K562 (cell line): ENCODE data around the gene CERS6. TPM values are rescaled to one million over a fixed set of nuclear protein-coding genes. Genes with fewer than 3 reads are reported as not detected.

Experiments
- BCL6 ChIP-seq: fragments of 250-450 bp; sonication (Bioruptor Pico); IDR thresholded peaks from 2 replicates; pipeline ENCODE4 v1.4.0; 2020
- CBX2 ChIP-seq: fragments of 200-600 bp; sonication (generic); IDR thresholded peaks from one replicate; pipeline ENCODE4 v1.6.1; 2012; ENCODE audit warnings: mild to moderate bottlenecking, low read length, inconsistent platforms; ENCODE audit not compliant: insufficient read depth, poor library complexity, severe bottlenecking
- EP400 ChIP-seq: fragments of 450-650 bp; IDR thresholded peaks from 2 replicates; pipeline ENCODE4 v1.6.1; 2017; ENCODE audit warnings: antibody characterized with exemption, mild to moderate bottlenecking, moderate library complexity
- NCOR1 ChIP-seq: fragments of 450-650 bp; IDR thresholded peaks from 2 replicates; pipeline ENCODE4 v1.6.1; 2016; ENCODE audit warnings: mild to moderate bottlenecking, moderate library complexity
- NONO ChIP-seq, 2 experiments: fragments of 200-400 bp in 1 of 2; fragments of 450-650 bp in 1 of 2; formaldehyde crosslinking in 1 of 2; IDR thresholded peaks; 2 replicates each; pipeline ENCODE4 v1.6.1; 2017; ENCODE audit warnings: low read depth in 2 of 2, mild to moderate bottlenecking in 2 of 2, moderate library complexity in 2 of 2, low read length in 1 of 2
- NR3C1 ChIP-seq: sonication (generic); formaldehyde crosslinking; IDR thresholded peaks from 2 replicates; pipeline ENCODE4 v1.8.1; 2022; ENCODE audit warnings: missing genetic modification reagents
- SIX5 ChIP-seq, 2 experiments: IDR thresholded peaks; 2 replicates each; pipeline ENCODE4 v1.6.1; 2011; ENCODE audit warnings: low read length in 2 of 2, borderline replicate concordance in 1 of 2, low read depth in 1 of 2, mild to moderate bottlenecking in 1 of 2, moderate library complexity in 1 of 2; ENCODE audit not compliant: insufficient read depth in 1 of 2
- SMC3 ChIP-seq: conservative IDR thresholded peaks from 2 replicates; pipeline ENCODE4 v1.6.1; 2011; ENCODE audit warnings: low read depth, low read length, improper control_type of control experiment; ENCODE audit not compliant: insufficient read depth
- TARDBP ChIP-seq: fragments of 450-650 bp; IDR thresholded peaks from 2 replicates; pipeline ENCODE4 v1.6.1; 2016
- TRIM24 ChIP-seq, 2 experiments: fragments of 450-650 bp; IDR thresholded peaks; 2 replicates each; pipeline ENCODE4 v1.6.1; 2016
- ZFP30 ChIP-seq: fragments of 250-450 bp; sonication (Bioruptor Pico); IDR thresholded peaks from 2 replicates; pipeline ENCODE4 v1.8.0; 2022; ENCODE audit warnings: moderate library complexity, mild to moderate bottlenecking, inconsistent platforms, borderline replicate concordance
- ZHX1 ChIP-seq: fragments of 150-350 bp; conservative IDR thresholded peaks from 2 replicates; pipeline ENCODE4 v1.6.1; 2014; ENCODE audit warnings: low read length
- ZNF12 ChIP-seq: sonication (generic); formaldehyde crosslinking; IDR thresholded peaks from 2 replicates; pipeline ENCODE4 v1.4.0; 2020; ENCODE audit warnings: mild to moderate bottlenecking, missing genetic modification reagents
- ZNF197 ChIP-seq: fragments of 200-800 bp; sonication (Bioruptor generic); IDR thresholded peaks from 2 replicates; pipeline ENCODE4 v1.6.1; 2016; ENCODE audit warnings: low read depth, missing genetic modification characterization, missing compliant biosample characterization
- polyA plus RNA-seq, 8 experiments: library from polyadenylated mRNA; depleted of rRNA in 4 of 8; stranded (reverse) in 5 of 8; unstranded in 3 of 8; fragments of >200 nt; fragmentation: Nextera tagmentation in 2 of 8; fragmentation: Illumina TruSeq in 1 of 8; extraction: Ambion mirVana in 2 of 8; extraction: Trizol in 1 of 8; gene quantifications; 2 replicates each; pipeline versions ENCODE4 v1.2.1 to v1.2.3, GENCODE V29; 2011 to 2014; ENCODE audit warnings: inconsistent platforms in 1 of 8, missing spikeins in 1 of 8
- total RNA-seq, 7 experiments: library from RNA; depleted of rRNA in 6 of 7; stranded (reverse); fragments of >200 nt in 6 of 7; fragmentation: Illumina TruSeq in 2 of 7; extraction: Trizol in 2 of 7; gene quantifications; 2 replicates each; pipeline versions ENCODE4 v1.2.1 to v1.2.3, GENCODE V29; 2011 to 2021; ENCODE audit warnings: low replicate concordance in 1 of 7
- TF ChIP-seq, protein P1 (sequence below): fragments of 450-650 bp; IDR thresholded peaks from 2 replicates; pipeline ENCODE4 v1.6.1; 2014; ENCODE audit warnings: low read depth, mild to moderate bottlenecking, moderate library complexity, borderline replicate concordance
- TF ChIP-seq, protein P2 (sequence below): fragments of 450-650 bp; formaldehyde crosslinking; IDR thresholded peaks from 2 replicates; pipeline ENCODE4 v1.4.0; 2020; ENCODE audit warnings: mild to moderate bottlenecking
- TF ChIP-seq, protein P3 (sequence below): fragments of 450-650 bp; IDR thresholded peaks from 2 replicates; pipeline ENCODE4 v1.6.1; 2018; ENCODE audit warnings: mild to moderate bottlenecking, low read depth; ENCODE audit not compliant: partially characterized antibody

CERS6 gene
- total and polyA plus RNA-seq, 9 of the 15 experiments (the other 6 are each of a cell fraction or from before 2014, with no cell fraction given): 1.6 to 13.6 (median 11.4) TPM

- TF ChIP-seq, protein P1, sequence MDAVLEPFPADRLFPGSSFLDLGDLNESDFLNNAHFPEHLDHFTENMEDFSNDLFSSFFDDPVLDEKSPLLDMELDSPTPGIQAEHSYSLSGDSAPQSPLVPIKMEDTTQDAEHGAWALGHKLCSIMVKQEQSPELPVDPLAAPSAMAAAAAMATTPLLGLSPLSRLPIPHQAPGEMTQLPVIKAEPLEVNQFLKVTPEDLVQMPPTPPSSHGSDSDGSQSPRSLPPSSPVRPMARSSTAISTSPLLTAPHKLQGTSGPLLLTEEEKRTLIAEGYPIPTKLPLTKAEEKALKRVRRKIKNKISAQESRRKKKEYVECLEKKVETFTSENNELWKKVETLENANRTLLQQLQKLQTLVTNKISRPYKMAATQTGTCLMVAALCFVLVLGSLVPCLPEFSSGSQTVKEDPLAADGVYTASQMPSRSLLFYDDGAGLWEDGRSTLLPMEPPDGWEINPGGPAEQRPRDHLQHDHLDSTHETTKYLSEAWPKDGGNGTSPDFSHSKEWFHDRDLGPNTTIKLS: peak; percentile 75; the same call in 1 of the 2 replicates
- TF ChIP-seq ZHX1 (no peak), ZNF197 (CRISPR knock-in tag) (no peak), EP400 (peak; percentile 84), ZFP30 (CRISPR knock-in tag) (no peak), NCOR1 (no peak; the same call in 1 of the 2 replicates), BCL6 (CRISPR knock-in tag) (no peak), CBX2 (no peak), SMC3 (no peak), NONO (IDR thresholded peaks at IDR 0.05; ENCODE audit: low read depth in 2 of 2, low read length in 1 of 2) (0 out of 4 replicates have a peak, but pooled peaks of 1 of the 2 experiments have one; percentile 43), TARDBP (no peak), TRIM24 (IDR thresholded peaks at IDR 0.05) (no peak), NR3C1 (CRISPR knock-in tag) (peak; percentile 98), ZNF12 (CRISPR knock-in tag) (no peak; the same call in 1 of the 2 replicates), SIX5 (IDR thresholded peaks at IDR 0.05; ENCODE audit: borderline replicate concordance in 1 of 2, insufficient read depth in 1 of 2, low read depth in 1 of 2, low read length in 2 of 2) (no peak)
- TF ChIP-seq, protein P2, sequence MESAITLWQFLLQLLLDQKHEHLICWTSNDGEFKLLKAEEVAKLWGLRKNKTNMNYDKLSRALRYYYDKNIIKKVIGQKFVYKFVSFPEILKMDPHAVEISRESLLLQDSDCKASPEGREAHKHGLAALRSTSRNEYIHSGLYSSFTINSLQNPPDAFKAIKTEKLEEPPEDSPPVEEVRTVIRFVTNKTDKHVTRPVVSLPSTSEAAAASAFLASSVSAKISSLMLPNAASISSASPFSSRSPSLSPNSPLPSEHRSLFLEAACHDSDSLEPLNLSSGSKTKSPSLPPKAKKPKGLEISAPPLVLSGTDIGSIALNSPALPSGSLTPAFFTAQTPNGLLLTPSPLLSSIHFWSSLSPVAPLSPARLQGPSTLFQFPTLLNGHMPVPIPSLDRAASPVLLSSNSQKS (CRISPR knock-in tag): no peak
- TF ChIP-seq, protein P3, sequence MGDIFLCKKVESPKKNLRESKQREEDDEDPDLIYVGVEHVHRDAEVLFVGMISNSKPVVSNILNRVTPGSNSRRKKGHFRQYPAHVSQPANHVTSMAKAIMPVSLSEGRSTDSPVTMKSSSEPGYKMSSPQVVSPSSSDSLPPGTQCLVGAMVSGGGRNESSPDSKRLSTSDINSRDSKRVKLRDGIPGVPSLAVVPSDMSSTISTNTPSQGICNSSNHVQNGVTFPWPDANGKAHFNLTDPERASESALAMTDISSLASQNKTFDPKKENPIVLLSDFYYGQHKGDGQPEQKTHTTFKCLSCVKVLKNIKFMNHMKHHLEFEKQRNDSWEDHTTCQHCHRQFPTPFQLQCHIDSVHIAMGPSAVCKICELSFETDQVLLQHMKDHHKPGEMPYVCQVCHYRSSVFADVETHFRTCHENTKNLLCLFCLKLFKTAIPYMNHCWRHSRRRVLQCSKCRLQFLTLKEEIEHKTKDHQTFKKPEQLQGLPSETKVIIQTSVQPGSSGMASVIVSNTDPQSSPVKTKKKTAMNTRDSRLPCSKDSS: no peak
Measured at GRCh38 chr2:168455645-168456520, at the start of gene CERS6 (continued).
